Measurements from ENCODE around the gene ADAMTS6. TPM values are rescaled to one million over a fixed set of nuclear protein-coding genes. Genes with fewer than 3 reads are reported as not detected.

ADAMTS6 gene
- total RNA-seq, 4 donors from 2014 or later, result 0.80 to 13.2 (median 2.2) TPM

DNA sequence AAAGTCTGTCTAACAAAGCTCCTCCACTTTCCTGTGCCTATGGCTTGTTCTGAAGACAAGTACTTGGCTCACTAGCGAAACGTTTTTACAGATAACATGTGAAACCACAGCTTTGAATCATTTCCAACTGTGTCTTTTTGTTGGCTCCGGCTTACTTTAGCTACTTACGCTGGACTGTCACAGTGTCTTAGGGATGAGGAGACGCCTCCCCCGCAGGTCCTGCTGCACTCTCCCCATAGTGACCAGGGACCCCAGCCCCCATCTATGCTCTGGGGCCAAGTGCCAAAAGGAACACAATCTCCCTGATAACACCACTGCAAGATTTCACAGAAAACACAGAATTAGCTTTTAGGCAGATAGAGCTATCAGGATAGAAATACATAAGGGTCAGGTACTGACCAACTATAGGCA lies 219.1 kb downstream of the ADAMTS6 start:
- Histone ChIP-seq H3K27me3 (no peaks in the 10 kb centered on the region), H3K9me3 (no peaks in the 10 kb centered on the region), H3K4me3 (no peak overlapping the region), H3K27ac (no peak overlapping the region), H3K36me3 (no peaks in the 10 kb centered on the region), H3K4me1 (peaks cover 0 to 4% (median 0%) of the 10 kb centered on the region in 4 donors)
- DNase-seq, result no peak
- TF ChIP-seq, protein P1, sequence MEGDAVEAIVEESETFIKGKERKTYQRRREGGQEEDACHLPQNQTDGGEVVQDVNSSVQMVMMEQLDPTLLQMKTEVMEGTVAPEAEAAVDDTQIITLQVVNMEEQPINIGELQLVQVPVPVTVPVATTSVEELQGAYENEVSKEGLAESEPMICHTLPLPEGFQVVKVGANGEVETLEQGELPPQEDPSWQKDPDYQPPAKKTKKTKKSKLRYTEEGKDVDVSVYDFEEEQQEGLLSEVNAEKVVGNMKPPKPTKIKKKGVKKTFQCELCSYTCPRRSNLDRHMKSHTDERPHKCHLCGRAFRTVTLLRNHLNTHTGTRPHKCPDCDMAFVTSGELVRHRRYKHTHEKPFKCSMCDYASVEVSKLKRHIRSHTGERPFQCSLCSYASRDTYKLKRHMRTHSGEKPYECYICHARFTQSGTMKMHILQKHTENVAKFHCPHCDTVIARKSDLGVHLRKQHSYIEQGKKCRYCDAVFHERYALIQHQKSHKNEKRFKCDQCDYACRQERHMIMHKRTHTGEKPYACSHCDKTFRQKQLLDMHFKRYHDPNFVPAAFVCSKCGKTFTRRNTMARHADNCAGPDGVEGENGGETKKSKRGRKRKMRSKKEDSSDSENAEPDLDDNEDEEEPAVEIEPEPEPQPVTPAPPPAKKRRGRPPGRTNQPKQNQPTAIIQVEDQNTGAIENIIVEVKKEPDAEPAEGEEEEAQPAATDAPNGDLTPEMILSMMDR (IDR thresholded peaks at IDR 0.05), result no peak
- no peak for TF ChIP-seq POLR2A (IDR thresholded peaks at IDR 0.05)

DNA sequence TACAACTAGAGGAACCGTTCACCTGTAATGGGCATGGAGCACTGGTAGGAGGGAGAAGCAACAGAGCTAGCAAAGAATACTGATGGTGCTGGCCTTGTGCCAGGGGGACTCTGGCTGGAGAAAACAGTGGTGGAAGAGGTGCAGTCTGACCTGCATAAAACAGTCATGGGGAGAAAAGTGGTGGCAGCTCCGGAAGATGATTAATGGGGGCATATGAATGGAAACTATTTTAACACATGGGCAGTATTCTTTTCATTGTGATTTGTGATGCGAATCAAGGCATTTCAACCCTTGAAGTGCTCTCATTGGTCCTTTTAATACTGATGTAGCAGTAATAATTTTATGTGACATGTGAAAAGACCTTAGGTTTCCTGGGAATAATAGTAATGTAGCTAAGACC lies 219.6 kb downstream of the ADAMTS6 start:
- TF ChIP-seq POLR2A (IDR thresholded peaks at IDR 0.05), result no peak
- TF ChIP-seq, protein P1 (IDR thresholded peaks at IDR 0.05), result no peak

DNA sequence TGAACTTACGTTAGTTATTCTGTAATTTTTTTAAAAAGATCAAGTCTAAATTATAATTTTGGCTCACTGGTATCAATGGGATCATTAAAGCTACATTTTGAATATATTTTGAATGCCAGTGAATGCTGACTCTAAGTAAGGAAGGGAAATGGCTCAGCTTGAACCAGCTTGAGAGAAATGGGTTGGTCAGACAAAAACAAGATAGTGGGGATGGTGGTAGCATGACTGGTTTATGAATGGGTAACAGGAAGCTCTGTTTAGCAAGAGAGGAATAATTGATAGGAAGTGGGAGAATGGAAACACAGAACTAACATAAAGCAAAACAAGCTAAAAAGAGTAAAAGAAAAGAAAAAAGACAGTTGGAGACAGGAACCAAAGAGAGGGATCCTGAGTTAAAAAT lies 220.2 kb downstream of the ADAMTS6 start:
- Histone ChIP-seq H3K27me3 (no peaks in the 10 kb centered on the region), H3K9me3 (no peaks in the 10 kb centered on the region), H3K4me3 (no peak overlapping the region), H3K4me1 (peaks cover 0 to 4% (median 0%) of the 10 kb centered on the region in 4 donors), H3K36me3 (no peaks in the 10 kb centered on the region), H3K27ac (no peak overlapping the region)
- DNase-seq, result no peak
- TF ChIP-seq, protein P1 (IDR thresholded peaks at IDR 0.05), result no peak
- TF ChIP-seq POLR2A (IDR thresholded peaks at IDR 0.05), result no peak

More for the DNA sequence above, 219.6 kb downstream of the ADAMTS6 start:
- Histone ChIP-seq H3K4me3 (no peak overlapping the region), H3K27ac (no peak overlapping the region), H3K9me3 (no peaks in the 10 kb centered on the region), H3K27me3 (no peaks in the 10 kb centered on the region), H3K4me1 (peaks cover 0 to 4% (median 0%) of the 10 kb centered on the region in 4 donors), H3K36me3 (no peaks in the 10 kb centered on the region)
- no peak for DNase-seq

DNA sequence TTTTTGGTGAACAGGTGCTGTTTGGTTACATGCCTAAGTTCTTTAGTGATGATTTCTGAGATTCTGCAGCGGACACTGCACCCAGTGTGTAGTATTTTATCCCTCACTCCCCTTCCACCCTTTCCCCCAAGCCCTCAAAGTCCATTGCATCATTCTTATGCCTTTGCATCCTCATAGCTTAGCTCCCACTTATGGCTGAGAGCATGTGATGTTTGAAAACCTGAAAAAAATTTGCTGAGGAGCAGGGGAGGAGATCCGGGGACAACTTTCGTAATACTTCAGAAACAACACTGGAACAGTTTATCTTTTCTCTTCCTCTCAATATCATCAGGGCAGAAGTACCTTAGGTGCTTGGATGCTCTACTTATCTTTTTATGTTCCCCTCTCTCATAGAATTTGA lies 226.4 kb downstream of the ADAMTS6 start:
- Histone ChIP-seq H3K9me3 (no peaks in the 10 kb centered on the region), H3K4me3 (no peak overlapping the region), H3K4me1 (no peaks in the 10 kb centered on the region), H3K27ac (no peak overlapping the region), H3K36me3 (no peaks in the 10 kb centered on the region), H3K27me3 (no peaks in the 10 kb centered on the region)
- TF ChIP-seq, protein P1 (IDR thresholded peaks at IDR 0.05), result no peak
- no peak for TF ChIP-seq POLR2A (IDR thresholded peaks at IDR 0.05)
- DNase-seq, result no peak

DNA sequence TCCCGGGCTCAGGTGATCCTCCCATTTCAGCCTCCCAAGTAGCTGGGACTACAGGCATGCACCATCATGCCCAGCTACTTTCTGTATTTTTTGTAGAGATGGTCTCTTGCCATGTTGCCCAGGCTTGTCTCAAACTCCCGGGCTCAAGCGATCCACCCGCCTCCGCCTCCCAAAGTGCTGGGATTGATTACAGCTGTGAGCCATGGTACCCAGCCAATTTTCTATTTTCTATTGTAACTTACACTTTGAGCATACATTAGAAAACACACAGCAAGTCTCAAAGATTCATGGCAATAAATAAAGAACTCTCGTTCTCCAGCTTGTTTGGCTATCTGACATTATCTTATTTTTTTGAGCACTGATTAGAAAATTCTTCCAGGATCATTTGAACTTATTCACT lies 228.7 kb downstream of the ADAMTS6 start:
- TF ChIP-seq POLR2A (IDR thresholded peaks at IDR 0.05), result no peak
- TF ChIP-seq, protein P1 (IDR thresholded peaks at IDR 0.05), result no peak
- H3K9me3 ChIP-seq, result no peaks in the 10 kb centered on the region
- no peak overlapping the region for H3K27ac ChIP-seq
- H3K36me3 ChIP-seq, result no peaks in the 10 kb centered on the region
- no peaks in the 10 kb centered on the region for H3K27me3 ChIP-seq
- H3K4me3 ChIP-seq, result no peak overlapping the region
- no peak for DNase-seq
- H3K4me1 ChIP-seq, result no peaks in the 10 kb centered on the region

DNA sequence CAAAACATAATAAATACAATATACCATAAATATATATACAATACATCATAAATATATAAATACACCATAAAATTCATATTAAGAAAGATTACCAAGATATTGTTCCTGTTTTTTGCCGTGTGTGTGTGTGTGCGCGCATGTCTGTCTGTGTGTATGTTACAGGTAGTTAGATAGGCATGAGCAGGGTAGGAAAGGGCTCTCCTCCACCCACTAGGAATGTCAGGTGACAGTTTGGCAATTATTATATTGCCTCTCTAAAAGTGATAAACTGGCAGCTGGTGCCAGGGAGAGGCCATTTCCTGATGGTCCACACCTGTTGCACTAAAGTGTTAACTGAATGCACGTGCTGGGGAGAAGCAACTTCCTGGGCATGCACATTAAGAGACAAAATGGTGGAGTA lies 232.8 kb downstream of the ADAMTS6 start:
- no peaks in the 10 kb centered on the region for H3K9me3 ChIP-seq
- no peak for DNase-seq
- no peak overlapping the region for H3K27ac ChIP-seq
- no peaks in the 10 kb centered on the region for H3K4me1 ChIP-seq
- no peak for TF ChIP-seq POLR2A (IDR thresholded peaks at IDR 0.05)
- TF ChIP-seq, protein P1 (IDR thresholded peaks at IDR 0.05), result no peak
- H3K27me3 ChIP-seq, result no peaks in the 10 kb centered on the region
- H3K4me3 ChIP-seq, result no peak overlapping the region
- H3K36me3 ChIP-seq, result no peaks in the 10 kb centered on the region

Measured in Peyer's patch (tissue), 4 donors.